MM.1S (cell line): ENCODE measurements around the gene EID3.

Source experiments
- DNase-seq: peaks from one replicate; pipeline ENCODE4 v3.0.0-alpha.2; 2015
- H2AFZ ChIP-seq: fragments of 300-600 bp; sonication (generic); 2 replicates; pipeline ENCODE4 v1.6.0; 2016; ENCODE audit warnings: antibody characterized with exemption, low read length
- H3F3A ChIP-seq: fragments of 300-600 bp; sonication (generic); 2 replicates; pipeline ENCODE4 v1.6.1; 2016; ENCODE audit warnings: mild to moderate bottlenecking, antibody characterized with exemption, low read length, moderate library complexity, mixed read lengths; ENCODE audit not compliant: insufficient read depth
- H3K27ac ChIP-seq: fragments of 300-600 bp; sonication (generic); 2 replicates; pipeline ENCODE4 v1.5.1; 2016; ENCODE audit warnings: mild to moderate bottlenecking, low read length
- H3K27me3 ChIP-seq: fragments of 300-600 bp; sonication (generic); replicated peaks from 2 replicates; pipeline ENCODE4 v1.6.0; 2016; ENCODE audit warnings: low read length; ENCODE audit not compliant: insufficient read depth
- H3K36me3 ChIP-seq: fragments of 300-600 bp; sonication (generic); replicated peaks from 2 replicates; pipeline ENCODE4 v1.6.1; 2016; ENCODE audit warnings: mild to moderate bottlenecking, low read length, mixed read lengths; ENCODE audit not compliant: insufficient read depth
- H3K4me1 ChIP-seq: fragments of 300-600 bp; sonication (generic); 2 replicates; pipeline ENCODE4 v1.6.1; 2016; ENCODE audit warnings: low read length, mixed read lengths
- H3K4me2 ChIP-seq: fragments of 300-600 bp; sonication (generic); 2 replicates; pipeline ENCODE4 v1.6.0; 2016; ENCODE audit warnings: low read depth, low read length
- H3K4me3 ChIP-seq: fragments of 300-600 bp; sonication (generic); 2 replicates; pipeline ENCODE4 v1.5.1; 2016; ENCODE audit warnings: low read length, mixed read lengths
- H3K79me2 ChIP-seq: fragments of 300-600 bp; sonication (generic); 2 replicates; pipeline ENCODE4 v1.6.1; 2016; ENCODE audit warnings: mixed run types, low read length, mixed read lengths
- H3K9ac ChIP-seq: fragments of 300-600 bp; sonication (generic); 2 replicates; pipeline ENCODE4 v1.6.1; 2016; ENCODE audit warnings: low read length, mixed read lengths
- H3K9me2 ChIP-seq: fragments of 300-600 bp; sonication (generic); replicated peaks from 2 replicates; pipeline ENCODE4 v1.6.1; 2016; ENCODE audit warnings: mild to moderate bottlenecking, low read length, mixed read lengths; ENCODE audit not compliant: insufficient read depth
- H3K9me3 ChIP-seq: fragments of 300-600 bp; sonication (generic); replicated peaks from 2 replicates; pipeline ENCODE4 v1.6.1; 2016; ENCODE audit warnings: mild to moderate bottlenecking, low read length, mixed read lengths; ENCODE audit not compliant: insufficient read depth
- H4K20me1 ChIP-seq: fragments of 300-600 bp; sonication (generic); 2 replicates; pipeline ENCODE4 v1.6.1; 2016; ENCODE audit warnings: mild to moderate bottlenecking, low read length, moderate library complexity, mixed read lengths; ENCODE audit not compliant: insufficient read depth
- EZH2 ChIP-seq: fragments of 300-600 bp; sonication (generic); optimal IDR thresholded peaks from 2 replicates; pipeline ENCODE3; 2017; ENCODE audit warnings: low read depth, mild to moderate bottlenecking, antibody characterized with exemption, low read length, mixed read lengths
- EZH2phosphoT487 ChIP-seq: fragments of 300-600 bp; sonication (generic); IDR thresholded peaks from 2 replicates; pipeline ENCODE4 v1.6.1; 2018; ENCODE audit warnings: antibody characterized with exemption, low read length
- TF ChIP-seq, protein P1 (sequence below): fragments of 300-600 bp; sonication (generic); IDR thresholded peaks from 2 replicates; pipeline ENCODE4 v1.5.1; 2016; ENCODE audit warnings: antibody characterized with exemption, low read length, mixed read lengths

The EID3 gene

DNA sequence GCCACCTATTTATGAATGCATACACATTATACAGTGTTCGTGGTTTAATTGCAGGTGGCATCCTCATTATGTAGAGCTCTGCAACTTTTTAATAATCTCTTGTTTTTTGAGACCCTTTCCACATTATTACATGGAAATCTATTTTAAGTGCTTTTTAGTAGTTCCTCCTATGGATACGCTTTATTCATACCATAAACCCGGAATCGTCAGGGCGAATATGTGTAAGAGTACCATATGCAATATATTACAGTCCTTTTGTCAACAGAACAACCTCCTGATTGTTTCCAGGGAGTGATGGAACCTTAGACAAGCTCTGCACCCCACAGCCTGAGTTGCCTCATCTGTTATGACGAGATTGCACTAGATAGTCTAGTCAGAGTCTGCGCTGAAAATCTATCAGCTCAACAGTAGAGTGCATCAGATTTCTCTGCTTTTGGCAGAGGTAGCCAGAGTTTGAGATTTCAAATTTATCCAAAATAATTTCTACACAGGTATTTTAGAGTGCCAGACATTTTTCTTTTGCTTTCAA is 33.6 kb downstream of the EID3 start:
- TF ChIP-seq EZH2 = no peak
- TF ChIP-seq, protein P1, sequence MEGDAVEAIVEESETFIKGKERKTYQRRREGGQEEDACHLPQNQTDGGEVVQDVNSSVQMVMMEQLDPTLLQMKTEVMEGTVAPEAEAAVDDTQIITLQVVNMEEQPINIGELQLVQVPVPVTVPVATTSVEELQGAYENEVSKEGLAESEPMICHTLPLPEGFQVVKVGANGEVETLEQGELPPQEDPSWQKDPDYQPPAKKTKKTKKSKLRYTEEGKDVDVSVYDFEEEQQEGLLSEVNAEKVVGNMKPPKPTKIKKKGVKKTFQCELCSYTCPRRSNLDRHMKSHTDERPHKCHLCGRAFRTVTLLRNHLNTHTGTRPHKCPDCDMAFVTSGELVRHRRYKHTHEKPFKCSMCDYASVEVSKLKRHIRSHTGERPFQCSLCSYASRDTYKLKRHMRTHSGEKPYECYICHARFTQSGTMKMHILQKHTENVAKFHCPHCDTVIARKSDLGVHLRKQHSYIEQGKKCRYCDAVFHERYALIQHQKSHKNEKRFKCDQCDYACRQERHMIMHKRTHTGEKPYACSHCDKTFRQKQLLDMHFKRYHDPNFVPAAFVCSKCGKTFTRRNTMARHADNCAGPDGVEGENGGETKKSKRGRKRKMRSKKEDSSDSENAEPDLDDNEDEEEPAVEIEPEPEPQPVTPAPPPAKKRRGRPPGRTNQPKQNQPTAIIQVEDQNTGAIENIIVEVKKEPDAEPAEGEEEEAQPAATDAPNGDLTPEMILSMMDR = no peak
- Histone ChIP-seq H3K36me3 (peaks cover 25% of the 10 kb centered on the region; the same call in 1 of the 2 replicates), H3K4me2 (no peak overlapping the region), H3K9me2 (no peaks in the 10 kb centered on the region), H3K27ac (no peak overlapping the region), H3K4me1 (no peaks in the 10 kb centered on the region), H3K9ac (no peak overlapping the region), H3K9me3 (no peaks in the 10 kb centered on the region), H3K79me2 (peaks cover 12% of the 10 kb centered on the region), H3K27me3 (no peaks in the 10 kb centered on the region), H4K20me1 (0 out of 2 replicates have a peak, but pooled peaks cover 3% of the 10 kb centered on the region), H3F3A (no peaks in the 10 kb centered on the region), H2AFZ (no peak overlapping the region), H3K4me3 (no peak overlapping the region)
- no peak for DNase-seq

DNA sequence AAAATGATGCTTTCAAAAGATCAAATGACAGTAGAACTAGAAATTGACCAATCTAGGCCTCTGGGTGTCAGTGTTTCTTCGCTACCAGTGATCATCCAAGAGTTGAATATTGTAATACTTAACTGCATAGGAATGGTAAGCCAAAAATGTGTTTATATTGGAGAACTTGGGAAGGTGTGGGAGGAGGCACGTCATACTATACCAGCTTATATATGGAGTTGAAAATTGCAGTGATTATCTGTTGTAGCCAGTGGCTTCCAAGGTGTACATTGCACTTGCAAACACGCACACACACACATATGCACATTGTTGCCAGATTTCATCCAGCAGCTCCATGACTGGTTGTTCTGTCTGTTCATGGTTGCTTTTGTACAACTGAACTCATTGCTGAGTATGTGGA is 36.1 kb downstream of the EID3 start:
- H3K27ac ChIP-seq = no peak overlapping the region
- no peaks in the 10 kb centered on the region for H3K9me2 ChIP-seq
- H4K20me1 ChIP-seq = 0 out of 2 replicates have a peak, but pooled peaks cover 3% of the 10 kb centered on the region
- H3K9me3 ChIP-seq = no peaks in the 10 kb centered on the region
- no peaks in the 10 kb centered on the region for H3K27me3 ChIP-seq
- no peak overlapping the region for H3K9ac ChIP-seq
- H2AFZ ChIP-seq = no peak overlapping the region
- H3K36me3 ChIP-seq = peaks cover 26% of the 10 kb centered on the region; the same call in 1 of the 2 replicates
- no peak for DNase-seq
- no peaks in the 10 kb centered on the region for H3F3A ChIP-seq
- H3K79me2 ChIP-seq = peaks cover 20% of the 10 kb centered on the region
- H3K4me3 ChIP-seq = no peak overlapping the region
- no peak overlapping the region for H3K4me2 ChIP-seq
- no peaks in the 10 kb centered on the region for H3K4me1 ChIP-seq
- TF ChIP-seq, protein P1 = no peak
- TF ChIP-seq EZH2 (no peak), EZH2phosphoT487 (no peak)

DNA sequence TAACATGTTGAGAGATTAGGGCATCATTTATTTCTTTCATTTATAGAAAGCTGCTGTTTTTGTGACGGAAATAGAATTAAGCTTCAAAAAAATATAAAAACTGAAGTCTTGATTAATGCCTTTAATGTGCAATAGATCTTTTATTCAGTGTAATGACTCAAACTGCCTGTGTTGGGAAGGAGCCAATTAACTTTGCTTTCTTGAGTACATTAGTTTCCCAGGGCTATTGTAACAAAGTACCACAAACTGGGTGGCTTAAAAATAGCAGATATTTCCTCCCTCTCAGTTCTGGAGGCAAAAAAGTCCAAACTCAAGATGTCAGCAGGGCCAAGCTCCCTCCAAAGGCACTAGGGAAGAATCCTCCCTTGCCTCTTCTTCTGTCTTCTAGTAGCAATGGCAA is 36.6 kb downstream of the EID3 start:
- Histone ChIP-seq H3K27me3 (no peaks in the 10 kb centered on the region), H3K79me2 (peaks cover 21% of the 10 kb centered on the region), H2AFZ (no peak overlapping the region), H3K36me3 (peaks cover 24% of the 10 kb centered on the region; the same call in 1 of the 2 replicates), H3K9ac (no peak overlapping the region), H3K4me3 (no peak overlapping the region), H3F3A (no peaks in the 10 kb centered on the region), H3K9me2 (no peaks in the 10 kb centered on the region), H3K9me3 (no peaks in the 10 kb centered on the region), H3K4me2 (no peak overlapping the region), H3K27ac (no peak overlapping the region), H4K20me1 (0 out of 2 replicates have a peak, but pooled peaks cover 3% of the 10 kb centered on the region), H3K4me1 (no peaks in the 10 kb centered on the region)
- TF ChIP-seq, protein P1 = no peak
- TF ChIP-seq EZH2phosphoT487 = no peak
- TF ChIP-seq EZH2 = no peak
- no peak for DNase-seq
